ENCODE data around the gene TAGAP.
"Not testable (repeated sequence)": the region's sequence is repeated elsewhere in the genome, so short reads cannot be mapped to it uniquely, and the experiment has no call there.

TAGAP gene

GRCh38 chr6:159043947-159044346 lies 844 bp downstream of the TAGAP start:
- DNase-seq (ENCODE audit: low spot score) = no peak

- DNase-seq (ENCODE audit: low spot score) = peak; percentile 18
Measured at GRCh38 chr6:159043251-159043650, 1.5 kb downstream of the TAGAP start.

- DNase-seq (ENCODE audit: low spot score) = no peak
Measured at GRCh38 chr6:159042826-159043181, 2.0 kb downstream of the TAGAP start.

- DNase-seq (ENCODE audit: low spot score) = peak; percentile 88
Measured at GRCh38 chr6:159042003-159042825, 2.6 kb downstream of the TAGAP start.

- DNase-seq (ENCODE audit: low spot score) = no peak
Measured at GRCh38 chr6:159041181-159041580, 3.6 kb downstream of the TAGAP start.

GRCh38 chr6:159039885-159040258 lies 4.9 kb downstream of the TAGAP start:
- DNase-seq (ENCODE audit: low spot score) = no peak

GRCh38 chr6:159038914-159039884 lies 5.6 kb downstream of the TAGAP start:
- no peak for DNase-seq (ENCODE audit: low spot score)

GRCh38 chr6:159038318-159038717 lies 6.5 kb downstream of the TAGAP start:
- not testable (repeated sequence) for DNase-seq (ENCODE audit: low spot score)

GRCh38 chr6:159037756-159038290 lies 7.0 kb downstream of the TAGAP start:
- no peak for DNase-seq (ENCODE audit: low spot score)

- no peak for DNase-seq (ENCODE audit: low spot score)
Measured at GRCh38 chr6:159036673-159037072, 8.1 kb downstream of the TAGAP start.

- no peak for DNase-seq (ENCODE audit: low spot score)
Measured at GRCh38 chr6:159035891-159036290, 8.9 kb downstream of the TAGAP start.

- DNase-seq (ENCODE audit: low spot score) = no peak
Measured at GRCh38 chr6:159033160-159034049, 11.4 kb downstream of the TAGAP start.

GRCh38 chr6:159031846-159032245 lies 12.9 kb downstream of the TAGAP start:
- no peak for DNase-seq (ENCODE audit: low spot score)

GRCh38 chr6:159030168-159030567 lies 14.6 kb downstream of the TAGAP start:
- no peak for DNase-seq (ENCODE audit: low spot score)

- not testable (repeated sequence) for DNase-seq (ENCODE audit: low spot score)
Measured at GRCh38 chr6:159025224-159025623, 19.6 kb downstream of the TAGAP start.

- DNase-seq (ENCODE audit: low spot score) = no peak
Measured at GRCh38 chr6:159023893-159024292, 20.9 kb downstream of the TAGAP start.

- no peak for DNase-seq (ENCODE audit: low spot score)
Measured at GRCh38 chr6:159020011-159020410, 24.8 kb downstream of the TAGAP start.

- DNase-seq (ENCODE audit: low spot score) = no peak
Measured at GRCh38 chr6:159017757-159018559, 26.8 kb downstream of the TAGAP start.

- DNase-seq (ENCODE audit: low spot score) = no peak
Measured at GRCh38 chr6:159014406-159014805, 30.4 kb downstream of the TAGAP start.

- no peak for DNase-seq (ENCODE audit: low spot score)
Measured at GRCh38 chr6:159013229-159013628, 31.6 kb downstream of the TAGAP start.

GRCh38 chr6:159012201-159012600 lies 32.6 kb downstream of the TAGAP start:
- no peak for DNase-seq (ENCODE audit: low spot score)
